Gastroesophageal sphincter (tissue), 4 donors: ENCODE data around the gene SGTA. TPM values are rescaled to one million over a fixed set of nuclear protein-coding genes. Genes with fewer than 3 reads are reported as not detected.

ENCODE experiments used
- ATAC-seq: fragments of 150-250 bp; one replicate; pipeline ENCODE4 v1.9.1; 2016; ENCODE audit warnings: mild to moderate bottlenecking, moderate library complexity
- H3K27ac ChIP-seq, 4 donors: fragments of 200-600 bp; sonication (generic) in 3 of 4; 1 replicate in 3 of 4; 2 replicates in 1 of 4; pipeline ENCODE4 v1.5.1; 2016 to 2019
- H3K27me3 ChIP-seq: fragments of 200-600 bp; sonication (generic); one replicate; pipeline ENCODE4 v1.5.1; 2019
- H3K36me3 ChIP-seq, 2 donors: fragments of 200-600 bp; sonication (generic); one replicate each; pipeline ENCODE4 v1.5.1; 2019; ENCODE audit warnings: control low read depth in 1 of 2
- H3K4me1 ChIP-seq, 3 donors: fragments of 200-600 bp; sonication (generic); 1 replicate in 2 of 3; 2 replicates in 1 of 3; pipeline ENCODE4 v1.5.1; 2016 to 2019; ENCODE audit warnings: control low read depth in 2 of 3
- H3K4me3 ChIP-seq, 2 donors: fragments of 200-600 bp; sonication (generic); one replicate each; pipeline ENCODE4 v1.5.1; 2019; ENCODE audit warnings: mild to moderate bottlenecking in 1 of 2, moderate library complexity in 1 of 2
- H3K9me3 ChIP-seq, 3 donors: fragments of 200-600 bp; sonication (generic); one replicate each; pipeline ENCODE4 v1.5.1; 2017 to 2019; ENCODE audit warnings: control low read depth in 2 of 3
- CTCF ChIP-seq, 4 experiments: fragments of 200-600 bp in 2 of 4; fragments of 450-650 bp in 2 of 4; sonication (generic) in 1 of 4; IDR thresholded peaks; one replicate each; pipeline ENCODE4 v1.5.1; 2017 to 2019; ENCODE audit warnings: antibody characterized with exemption in 4 of 4, mild to moderate bottlenecking in 2 of 4, moderate library complexity in 2 of 4
- EP300 ChIP-seq: sonication (generic); formaldehyde crosslinking; IDR thresholded peaks from one replicate; pipeline ENCODE4 v1.6.1; 2017; ENCODE audit warnings: antibody characterized with exemption, mild to moderate bottlenecking
- POLR2A ChIP-seq, 2 donors: fragments of 450-650 bp; IDR thresholded peaks; one replicate each; pipeline ENCODE4 v1.6.1; 2017; ENCODE audit warnings: antibody characterized with exemption in 2 of 2, mild to moderate bottlenecking in 2 of 2, moderate library complexity in 1 of 2
- POLR2AphosphoS5 ChIP-seq: sonication (generic); formaldehyde crosslinking; IDR thresholded peaks from one replicate; pipeline ENCODE4 v1.6.1; 2017; ENCODE audit warnings: antibody characterized with exemption
- WGBS, 2 donors: methylation state at CpG; one replicate each; pipeline ENCODE4 v1.1.5; 2018; ENCODE audit warnings: low coverage in 1 of 2; 5-methylcytosine and 5-hydroxymethylcytosine counted together
- total RNA-seq, 4 donors: library from RNA; depleted of rRNA; stranded (reverse); fragments of >200 nt; gene quantifications; one replicate each; pipeline ENCODE4 v1.1.0, GENCODE V29; 2016

The SGTA gene
- total RNA-seq, 4 donors from 2014 or later = 45.3 to 65.5 (median 47.2) TPM

- ATAC-seq = no peak
- peaks cover 0 to 37% of the 10 kb centered on the region in 2 donors for H3K36me3 ChIP-seq
- no peaks in the 10 kb centered on the region for H3K27me3 ChIP-seq
- peaks cover 0 to 81% (median 33%) of the 10 kb centered on the region in 3 donors for H3K4me1 ChIP-seq
- no peak overlapping the region for H3K4me3 ChIP-seq
- no peak overlapping the region for H3K27ac ChIP-seq
- no peaks in the 10 kb centered on the region for H3K9me3 ChIP-seq
- no peak for TF ChIP-seq POLR2A (IDR thresholded peaks at IDR 0.05)
- TF ChIP-seq CTCF (IDR thresholded peaks at IDR 0.05) = no peak
- TF ChIP-seq POLR2AphosphoS5 = no peak
- no peak for TF ChIP-seq EP300
- WGBS, 2 donors = 79 to 92% methylated on average over 8 to 12 of the region's 32 CpGs
These were observed 8.9 kb downstream of the SGTA start for GRCh38 chr19:2774083-2774679.

- WGBS, 2 donors = 47 to 60% methylated on average over 4 to 5 of the region's 29 CpGs
- TF ChIP-seq POLR2AphosphoS5 = no peak
- H3K27me3 ChIP-seq = no peaks in the 10 kb centered on the region
- peak; percentile 23 for ATAC-seq
- no peaks in the 10 kb centered on the region for H3K9me3 ChIP-seq
- peaks cover 0 to 37% of the 10 kb centered on the region in 2 donors for H3K36me3 ChIP-seq
- no peak overlapping the region for H3K4me3 ChIP-seq
- H3K27ac ChIP-seq = peak overlapping the region in 3 of 4 donors; percentile 75 to 86 (median 83)
- peaks cover 0 to 76% (median 33%) of the 10 kb centered on the region in 3 donors for H3K4me1 ChIP-seq
These were observed 11.0 kb downstream of the SGTA start for GRCh38 chr19:2771786-2772674.

GRCh38 chr19:2770055-2771013, 12.7 kb downstream of the SGTA start:
- WGBS, 2 donors = 64% methylated on average over 6 of the region's 40 CpGs; no CpG with 5 or more reads in 1 of the 2 donors
- peaks cover 0 to 61% (median 33%) of the 10 kb centered on the region in 3 donors for H3K4me1 ChIP-seq
- peaks cover 0 to 50% of the 10 kb centered on the region in 2 donors for H3K36me3 ChIP-seq
- H3K27ac ChIP-seq = peak overlapping the region; percentile 2 to 86 (median 79)
- ATAC-seq = peak; percentile 82
- H3K27me3 ChIP-seq = no peaks in the 10 kb centered on the region
- H3K4me3 ChIP-seq = no peak overlapping the region
- no peaks in the 10 kb centered on the region for H3K9me3 ChIP-seq
- TF ChIP-seq EP300 (no peak), POLR2AphosphoS5 (peak; percentile 50)

GRCh38 chr19:2769218-2769617, 13.9 kb downstream of the SGTA start:
- H3K27me3 ChIP-seq = no peaks in the 10 kb centered on the region
- TF ChIP-seq CTCF (IDR thresholded peaks at IDR 0.05) = no peak
- no peak for TF ChIP-seq POLR2A (IDR thresholded peaks at IDR 0.05)
- no peak for TF ChIP-seq POLR2AphosphoS5
- TF ChIP-seq EP300 = no peak
- peaks cover 0 to 58% of the 10 kb centered on the region in 2 donors for H3K36me3 ChIP-seq
- ATAC-seq = no peak
- no CpG with 5 or more reads among the region's 8 CpGs for WGBS, 2 donors
- H3K9me3 ChIP-seq = no peaks in the 10 kb centered on the region
- H3K27ac ChIP-seq = peak overlapping the region in 3 of 4 donors; percentile 47 to 86 (median 75)
- H3K4me1 ChIP-seq = peaks cover 0 to 49% (median 25%) of the 10 kb centered on the region in 3 donors
- H3K4me3 ChIP-seq = no peak overlapping the region

- peaks cover 0 to 46% (median 25%) of the 10 kb centered on the region in 3 donors for H3K4me1 ChIP-seq
- no peak for ATAC-seq
- no peaks in the 10 kb centered on the region for H3K27me3 ChIP-seq
- peaks cover 0 to 62% of the 10 kb centered on the region in 2 donors for H3K36me3 ChIP-seq
- no peak for TF ChIP-seq POLR2A (IDR thresholded peaks at IDR 0.05)
- TF ChIP-seq POLR2AphosphoS5 = no peak
- no peak for TF ChIP-seq CTCF (IDR thresholded peaks at IDR 0.05)
- no peak for TF ChIP-seq EP300
- peak overlapping the region in 1 of 4 donors; percentile 86 for H3K27ac ChIP-seq
- 77% methylated on average over 4 of the region's 29 CpGs; no CpG with 5 or more reads in 1 of the 2 donors for WGBS, 2 donors
- no peak overlapping the region for H3K4me3 ChIP-seq
- no peaks in the 10 kb centered on the region for H3K9me3 ChIP-seq
These were observed 14.5 kb downstream of the SGTA start for GRCh38 chr19:2768365-2769132.
